Fibroblast of pulmonary artery (primary cell): Measurements from ENCODE around the gene INSR.
A peak's percentile ranks its signal among the peaks of the same experiment; 100 is the strongest.
"Not testable (repeated sequence)": the region's sequence is repeated elsewhere in the genome, so short reads cannot be mapped to it uniquely, and the experiment has no call there.

ENCODE experiments used
- DNase-seq: peaks from one replicate; pipeline ENCODE4 v3.0.0-alpha.2; 2010; ENCODE audit warnings: low read depth
- H3K4me3 ChIP-seq: replicated peaks from 2 replicates; pipeline ENCODE4 v1.5.1; 2011; ENCODE audit warnings: low read depth, mild to moderate bottlenecking, control low read depth, low read length, moderate library complexity
- CTCF ChIP-seq: IDR thresholded peaks from 2 replicates; pipeline ENCODE4 v1.5.1; 2011; ENCODE audit warnings: mild to moderate bottlenecking, control low read depth, low read length, inconsistent platforms; ENCODE audit errors: missing control alignments

The INSR gene

GRCh38 chr19:7215176-7215575 lies 79.0 kb downstream of the INSR start:
- no peak for DNase-seq
- H3K4me3 ChIP-seq = no peak overlapping the region
- no peak for TF ChIP-seq CTCF

GRCh38 chr19:7214324-7215089 lies 79.7 kb downstream of the INSR start:
- TF ChIP-seq CTCF = no peak
- H3K4me3 ChIP-seq = no peak overlapping the region
- no peak for DNase-seq

GRCh38 chr19:7213628-7214323 lies 80.4 kb downstream of the INSR start:
- TF ChIP-seq CTCF = no peak
- no peak overlapping the region for H3K4me3 ChIP-seq
- DNase-seq = no peak

- TF ChIP-seq CTCF = no peak
- H3K4me3 ChIP-seq = no peak overlapping the region
- DNase-seq = peak; percentile 87
Measured at GRCh38 chr19:7211191-7211951, 82.8 kb downstream of the INSR start.

- TF ChIP-seq CTCF = no peak
- no peak for DNase-seq
Measured at GRCh38 chr19:7210359-7210758, 83.9 kb downstream of the INSR start.

GRCh38 chr19:7209597-7210325 lies 84.5 kb downstream of the INSR start:
- not testable (repeated sequence) for DNase-seq, H3K4me3 ChIP-seq

More at GRCh38 chr19:7210359-7210758, 83.9 kb downstream of the INSR start:
- no peak overlapping the region for H3K4me3 ChIP-seq

- H3K4me3 ChIP-seq, DNase-seq: not testable (repeated sequence)
Measured at GRCh38 chr19:7209036-7209435, 85.2 kb downstream of the INSR start.
